ENCODE results near the gene EMC6. TPM values are rescaled to one million over a fixed set of nuclear protein-coding genes. Genes with fewer than 3 reads are reported as not detected.
A peak's percentile ranks its signal among the peaks of the same experiment; 100 is the strongest.

The EMC6 gene
- total RNA-seq = 10 to 100 TPM; 15.8 to 38.2 (median 23.6) TPM

DNA sequence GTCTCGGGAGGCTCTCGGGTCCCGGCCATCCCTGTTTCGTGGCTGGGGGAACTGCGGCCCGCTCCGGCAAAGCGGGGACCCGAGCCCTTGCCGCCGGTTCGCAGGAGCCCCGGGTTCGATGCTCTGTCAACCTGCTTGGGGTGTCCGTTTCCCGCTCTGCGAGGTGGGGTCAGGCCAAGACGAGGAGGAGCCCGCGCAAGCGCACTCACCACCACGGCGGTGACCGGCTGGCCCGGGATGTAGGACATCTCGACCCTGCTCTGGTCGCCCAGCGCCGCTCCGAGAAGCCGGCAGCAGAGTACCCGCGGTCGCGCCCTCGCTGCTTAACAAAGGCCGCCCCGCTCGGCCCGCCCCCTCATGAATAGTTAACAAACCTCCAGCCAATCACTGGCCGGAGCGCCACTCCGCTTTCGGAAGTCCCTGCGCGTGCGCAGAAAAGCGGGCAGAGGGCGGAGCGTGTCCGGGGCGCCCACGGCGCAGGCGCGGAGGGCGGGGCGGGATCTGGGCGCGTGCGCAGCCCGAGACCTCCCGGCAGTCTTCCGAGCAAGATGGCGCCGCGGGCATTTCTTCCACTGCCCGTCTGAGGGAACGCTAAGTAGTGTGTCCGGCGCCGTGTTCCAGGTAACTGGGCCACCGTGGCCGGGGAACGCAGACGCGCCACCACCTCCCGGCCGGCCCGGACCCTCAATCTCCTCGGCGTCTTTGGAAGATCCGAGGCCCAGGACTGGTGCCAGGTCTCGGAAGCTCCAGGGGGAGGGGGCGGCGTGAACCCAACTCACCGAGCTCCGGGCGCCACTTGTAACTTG, at the start of gene EMC6, which contains the start of gene TAX1BP3:
EMC6 (plus strand) TSS at position 534 of the 806 bp plus-strand sequence. CDS start 335 bp downstream, outside the sequence.
TAX1BP3 (minus strand) TSS at position 300 of the 806 bp plus-strand sequence; CDS start at position 248, 52 bp downstream.
- TF ChIP-seq CTCF (IDR thresholded peaks at IDR 0.05) (peak in 1 of 3 experiments; percentile 2), POLR2AphosphoS5 (IDR thresholded peaks at IDR 0.05) (peak; percentile 95 to 99), POLR2A (IDR thresholded peaks at IDR 0.05; ENCODE audit: low read depth) (peak; percentile 87), EP300 (IDR thresholded peaks at IDR 0.05) (no peak)
- Histone ChIP-seq H3K9me3 (no peaks in the 10 kb centered on the region), H3K27me3 (no peaks in the 10 kb centered on the region), H3K4me1 (peaks cover 34 to 48% (median 42%) of the 10 kb centered on the region in 4 donors), H3K27ac (replicated peaks in 1 of 4) (peak within 1 kb of the TSS; percentile 95 to 99 (median 98)), H3K4me3 (peak within 1 kb of the TSS; percentile 92 to 99 (median 96)), H3K36me3 (peaks cover 10 to 34% (median 18%) of the 10 kb centered on the region in 4 donors)
- DNase-seq (ENCODE audit: extremely low spot score) = peak; percentile 99
- intact Hi-C loops (cut with DNase I) = loop anchor here (2.0 kb wide), 1 partner anchor 32 kb away; the partner anchor contains the start of genes CTNS and SHPK
- 0% methylated on average over 38 of the region's 89 CpGs for WGBS

DNA sequence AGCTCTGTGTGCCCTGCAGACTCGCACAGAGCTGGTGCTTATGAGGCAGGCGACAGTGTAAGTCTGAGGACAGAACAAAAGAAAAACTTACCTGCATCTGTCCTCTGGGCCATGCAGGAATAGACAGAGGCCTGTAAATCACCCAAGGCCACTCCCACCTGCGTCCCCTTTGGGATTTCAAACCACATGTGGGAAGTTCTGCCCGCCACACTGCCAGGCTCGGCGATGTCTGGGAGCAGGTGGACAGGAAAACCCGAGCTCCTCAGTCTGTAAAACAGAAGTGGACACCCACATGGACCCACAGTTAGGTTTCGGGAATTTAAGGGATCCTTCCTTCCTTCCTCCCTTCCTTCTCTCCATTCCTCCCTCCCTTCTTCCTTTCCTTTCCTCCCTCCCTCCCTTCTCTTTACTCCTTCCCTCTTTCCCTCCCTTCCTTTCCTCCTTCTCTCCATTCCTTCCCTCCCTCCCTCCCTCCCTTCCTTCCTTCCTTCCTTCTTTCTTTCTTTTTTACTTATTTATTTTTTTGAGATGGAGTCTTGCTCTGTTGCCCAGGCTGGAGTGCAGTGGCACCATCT, 47.4 kb upstream of the EMC6 start:
- H3K27me3 ChIP-seq = no peaks in the 10 kb centered on the region
- peaks cover 45 to 98% (median 92%) of the 10 kb centered on the region in 4 donors for H3K36me3 ChIP-seq
- no peak for DNase-seq (ENCODE audit: extremely low spot score)
- WGBS = 95% methylated on average over 8 of the region's 8 CpGs
- TF ChIP-seq EP300 (IDR thresholded peaks at IDR 0.05) = no peak
- no peak for TF ChIP-seq POLR2AphosphoS5 (IDR thresholded peaks at IDR 0.05)
- no peak overlapping the region for H3K4me3 ChIP-seq
- H3K4me1 ChIP-seq = no peaks in the 10 kb centered on the region
- H3K9me3 ChIP-seq = no peaks in the 10 kb centered on the region
- intact Hi-C loops (cut with DNase I) = no loop called here
- H3K27ac ChIP-seq (replicated peaks in 1 of 4) = no peak overlapping the region

GRCh38 chr17:3622977-3623594, 45.5 kb upstream of the EMC6 start:
- no peaks in the 10 kb centered on the region for H3K9me3 ChIP-seq
- intact Hi-C loops (cut with DNase I) = no loop called here
- H3K4me1 ChIP-seq = no peaks in the 10 kb centered on the region
- TF ChIP-seq EP300 (IDR thresholded peaks at IDR 0.05) = no peak
- no peak for TF ChIP-seq POLR2A (IDR thresholded peaks at IDR 0.05; ENCODE audit: low read depth)
- no peak for TF ChIP-seq POLR2AphosphoS5 (IDR thresholded peaks at IDR 0.05)
- no peak for TF ChIP-seq CTCF (IDR thresholded peaks at IDR 0.05)
- H3K36me3 ChIP-seq = peaks cover 38 to 98% (median 91%) of the 10 kb centered on the region in 4 donors
- no peak for DNase-seq (ENCODE audit: extremely low spot score)
- H3K27me3 ChIP-seq = no peaks in the 10 kb centered on the region
- 88% methylated on average over 15 of the region's 16 CpGs for WGBS
- H3K4me3 ChIP-seq = no peak overlapping the region
- no peak overlapping the region for H3K27ac ChIP-seq (replicated peaks in 1 of 4)

DNA sequence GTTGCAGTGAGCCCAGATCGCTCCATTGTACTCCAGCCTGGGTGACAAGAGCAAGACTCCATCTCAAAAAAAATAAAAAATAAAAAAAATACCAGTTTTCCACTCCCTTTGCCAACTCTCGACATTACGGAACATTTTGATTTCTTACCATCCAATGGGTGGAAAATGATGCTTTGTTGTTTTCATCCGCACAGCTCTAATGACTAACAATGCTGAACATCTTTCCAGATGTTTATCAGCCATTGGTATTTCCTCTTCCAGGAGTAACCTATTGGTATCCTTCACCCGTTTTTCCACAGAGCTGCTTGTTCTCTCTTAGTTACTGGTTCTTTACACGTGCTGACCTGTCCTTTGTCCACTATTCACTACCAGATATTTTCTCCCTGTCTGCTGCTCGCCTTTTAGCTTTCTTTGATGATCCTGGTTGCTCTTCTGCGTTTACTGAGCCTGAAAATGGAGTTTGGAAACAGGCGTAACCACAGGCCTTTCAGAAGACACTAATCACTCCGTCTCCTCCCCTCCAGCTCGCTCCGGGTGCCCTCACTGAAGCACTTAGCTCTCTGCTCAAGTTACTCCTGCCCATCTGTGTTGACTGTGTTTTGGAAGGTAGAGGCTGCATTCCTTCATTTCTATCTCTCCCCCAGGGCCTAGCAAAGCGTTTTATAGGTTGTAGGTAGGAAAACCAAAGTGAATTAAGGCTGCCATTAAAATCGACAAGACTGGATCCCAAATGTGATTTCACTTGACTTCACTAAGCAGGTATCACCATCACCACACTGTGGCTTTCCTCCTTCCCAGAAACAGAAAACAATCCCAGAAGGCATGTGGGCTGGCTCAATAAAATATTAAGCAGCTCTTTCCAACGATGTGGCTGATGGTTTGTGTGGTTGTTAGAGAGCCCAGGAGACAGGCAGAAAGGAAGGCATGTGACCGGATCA, 41.5 kb upstream of the EMC6 start:
- Histone ChIP-seq H3K27me3 (no peaks in the 10 kb centered on the region), H3K4me1 (peaks cover 0 to 4% (median 0%) of the 10 kb centered on the region in 4 donors), H3K4me3 (no peak overlapping the region), H3K36me3 (peaks cover 22 to 93% (median 83%) of the 10 kb centered on the region in 4 donors), H3K27ac (replicated peaks in 1 of 4) (peak overlapping the region in 1 of 4 donors; percentile 1), H3K9me3 (no peaks in the 10 kb centered on the region)
- no peak for DNase-seq (ENCODE audit: extremely low spot score)
- intact Hi-C loops (cut with DNase I) = no loop called here
- TF ChIP-seq EP300 (IDR thresholded peaks at IDR 0.05) = no peak
- TF ChIP-seq POLR2A (IDR thresholded peaks at IDR 0.05; ENCODE audit: low read depth) = no peak
- no peak for TF ChIP-seq CTCF (IDR thresholded peaks at IDR 0.05)
- no peak for TF ChIP-seq POLR2AphosphoS5 (IDR thresholded peaks at IDR 0.05)
- WGBS = 84% methylated on average over 16 of the region's 16 CpGs

Data from esophagus muscularis mucosa (tissue), 4 donors.